Ascending aorta (tissue), 2 donors: ENCODE data around the gene FKBP7. TPM values are rescaled to one million over a fixed set of nuclear protein-coding genes. Genes with fewer than 3 reads are reported as not detected.

ENCODE experiments used
- DNase-seq, 2 donors: peaks; one replicate each; pipeline ENCODE4 v3.0.0-alpha.2; 2019; ENCODE audit warnings: low spot score in 2 of 2
- H3K27ac ChIP-seq, 2 donors: fragments of 200-600 bp; sonication (generic); one replicate each; pipeline ENCODE4 v1.5.1; 2016 to 2017; ENCODE audit warnings: mild to moderate bottlenecking in 1 of 2
- H3K27me3 ChIP-seq: fragments of 200-600 bp; sonication (generic); one replicate; pipeline ENCODE4 v1.5.1; 2017
- H3K36me3 ChIP-seq, 2 donors: fragments of 200-600 bp; sonication (generic); one replicate each; pipeline ENCODE4 v1.5.1; 2016
- H3K4me1 ChIP-seq, 2 donors: fragments of 200-600 bp; sonication (generic); one replicate each; pipeline ENCODE4 v1.5.1; 2016 to 2017; ENCODE audit warnings: mild to moderate bottlenecking in 1 of 2
- H3K4me3 ChIP-seq, 2 donors: fragments of 200-600 bp; sonication (generic); one replicate each; pipeline ENCODE4 v1.5.1; 2016 to 2017; ENCODE audit warnings: mild to moderate bottlenecking in 1 of 2
- H3K9me3 ChIP-seq, 2 donors: fragments of 200-600 bp; sonication (generic); one replicate each; pipeline ENCODE4 v1.5.1; 2016
- intact Hi-C: fragments of 100-400 bp; cut with DNase I; formaldehyde crosslinking; loops from one replicate; pipeline ENCODE4 v1.15.1; 2023
- total RNA-seq: library from RNA; depleted of rRNA; stranded (reverse); fragments of >200 nt; gene quantifications from one replicate; pipeline ENCODE4 v1.1.0, GENCODE V29; 2016
- TF ChIP-seq, protein P1 (sequence below), 3 experiments: fragments of 200-600 bp in 2 of 3; fragments of 450-650 bp in 1 of 3; sonication (generic) in 2 of 3; IDR thresholded peaks; one replicate each; pipeline ENCODE4 v1.5.1; 2016 to 2019; ENCODE audit warnings: antibody characterized with exemption in 3 of 3, mild to moderate bottlenecking in 1 of 3, moderate library complexity in 1 of 3

FKBP7 gene
- total RNA-seq, 1 donor from 2014 or later, result 7.7 TPM

DNA sequence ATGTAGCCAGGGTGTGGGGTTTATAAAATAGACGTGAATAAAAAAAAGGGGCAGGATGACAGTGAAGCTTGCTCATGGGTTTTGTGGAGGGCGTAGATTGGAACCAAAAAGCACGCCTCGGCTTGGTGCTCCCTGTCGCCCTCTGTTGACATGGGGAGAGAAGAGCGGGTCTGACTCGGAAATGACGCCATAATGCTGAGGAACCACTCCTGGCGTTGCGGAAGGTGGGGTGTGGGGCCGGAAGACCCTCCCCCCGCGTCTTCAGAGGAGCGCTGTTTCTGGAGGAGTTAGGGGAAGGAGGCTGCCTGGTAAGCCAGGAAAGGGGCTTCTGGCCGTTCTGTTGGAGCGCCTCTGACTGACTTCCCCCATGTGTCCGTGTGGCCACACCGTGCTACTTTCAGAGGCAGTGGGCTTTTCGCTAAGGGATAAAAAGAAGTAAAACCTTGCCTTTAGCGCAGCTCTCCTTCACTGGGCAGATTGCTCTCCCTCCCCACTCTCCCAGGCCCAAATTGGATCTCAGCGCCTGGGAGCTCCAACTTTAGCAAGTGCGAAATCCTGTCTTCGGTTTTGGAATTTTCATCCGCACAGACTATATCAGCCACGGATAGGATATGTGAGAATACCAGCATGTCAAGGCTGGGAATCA, 44.7 kb upstream of the FKBP7 start:
- peak; percentile 55 to 92 for DNase-seq
- intact Hi-C loops, result loop anchor here (1.0 to 5.0 kb wide), 2 partner anchors 41 to 72 kb away; partner anchors contain the start of genes PJVK, PLEKHA3 and PRKRA
- Histone ChIP-seq H3K4me3 (peak overlapping the region; percentile 67 to 76), H3K27ac (peak overlapping the region; percentile 60 to 71), H3K4me1 (peaks cover 0 to 6% of the 10 kb centered on the region in 2 donors), H3K36me3 (peaks cover 0 to 10% of the 10 kb centered on the region in 2 donors), H3K27me3 (no peaks in the 10 kb centered on the region), H3K9me3 (no peaks in the 10 kb centered on the region)
- TF ChIP-seq, protein P1, sequence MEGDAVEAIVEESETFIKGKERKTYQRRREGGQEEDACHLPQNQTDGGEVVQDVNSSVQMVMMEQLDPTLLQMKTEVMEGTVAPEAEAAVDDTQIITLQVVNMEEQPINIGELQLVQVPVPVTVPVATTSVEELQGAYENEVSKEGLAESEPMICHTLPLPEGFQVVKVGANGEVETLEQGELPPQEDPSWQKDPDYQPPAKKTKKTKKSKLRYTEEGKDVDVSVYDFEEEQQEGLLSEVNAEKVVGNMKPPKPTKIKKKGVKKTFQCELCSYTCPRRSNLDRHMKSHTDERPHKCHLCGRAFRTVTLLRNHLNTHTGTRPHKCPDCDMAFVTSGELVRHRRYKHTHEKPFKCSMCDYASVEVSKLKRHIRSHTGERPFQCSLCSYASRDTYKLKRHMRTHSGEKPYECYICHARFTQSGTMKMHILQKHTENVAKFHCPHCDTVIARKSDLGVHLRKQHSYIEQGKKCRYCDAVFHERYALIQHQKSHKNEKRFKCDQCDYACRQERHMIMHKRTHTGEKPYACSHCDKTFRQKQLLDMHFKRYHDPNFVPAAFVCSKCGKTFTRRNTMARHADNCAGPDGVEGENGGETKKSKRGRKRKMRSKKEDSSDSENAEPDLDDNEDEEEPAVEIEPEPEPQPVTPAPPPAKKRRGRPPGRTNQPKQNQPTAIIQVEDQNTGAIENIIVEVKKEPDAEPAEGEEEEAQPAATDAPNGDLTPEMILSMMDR (IDR thresholded peaks at IDR 0.05), result peak; percentile 59 to 82 (median 74)

- H3K27me3 ChIP-seq, result no peaks in the 10 kb centered on the region
- no peak overlapping the region for H3K4me3 ChIP-seq
- no peaks in the 10 kb centered on the region for H3K9me3 ChIP-seq
- DNase-seq, result no peak
- H3K36me3 ChIP-seq, result peaks cover 0 to 16% of the 10 kb centered on the region in 2 donors
- intact Hi-C loops, result loop anchor here (5.0 kb wide), 1 partner anchor 39 kb away; the partner anchor contains the start of gene PLEKHA3
- peaks cover 0 to 6% of the 10 kb centered on the region in 2 donors for H3K4me1 ChIP-seq
- TF ChIP-seq, protein P1 (IDR thresholded peaks at IDR 0.05), result no peak
- no peak overlapping the region for H3K27ac ChIP-seq
These were observed 43.1 kb upstream of the FKBP7 start for GRCh38 chr2:178521304-178522150.

DNA sequence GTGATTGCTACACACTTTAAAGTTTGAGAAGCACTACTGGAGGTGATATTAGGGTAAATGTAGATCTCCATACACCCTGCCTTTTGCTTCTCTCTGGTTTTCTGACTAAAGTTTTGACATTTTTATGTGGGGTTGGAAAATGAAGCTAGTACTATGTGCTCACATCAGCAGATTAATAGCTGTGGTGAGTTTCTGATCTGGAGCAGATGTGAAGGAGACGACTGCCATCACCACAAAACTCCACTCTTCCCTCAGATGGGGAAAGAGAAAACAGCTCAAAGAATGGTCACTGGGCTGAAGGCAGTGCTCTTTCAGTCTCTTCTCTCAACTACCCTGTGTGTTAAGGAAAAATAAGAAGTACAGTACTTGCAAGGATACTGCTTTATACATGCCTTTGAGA, 39.1 kb upstream of the FKBP7 start:
- Histone ChIP-seq H3K4me1 (no peaks in the 10 kb centered on the region), H3K4me3 (no peak overlapping the region), H3K36me3 (peaks cover 0 to 25% of the 10 kb centered on the region in 2 donors), H3K27ac (no peak overlapping the region), H3K9me3 (no peaks in the 10 kb centered on the region), H3K27me3 (no peaks in the 10 kb centered on the region)
- TF ChIP-seq, protein P1 (IDR thresholded peaks at IDR 0.05), result no peak
- intact Hi-C loops, result no loop called here
- no peak for DNase-seq

- Histone ChIP-seq H3K36me3 (peaks cover 3 to 37% of the 10 kb centered on the region in 2 donors), H3K27me3 (no peaks in the 10 kb centered on the region), H3K4me3 (no peak overlapping the region), H3K4me1 (no peaks in the 10 kb centered on the region), H3K9me3 (no peaks in the 10 kb centered on the region), H3K27ac (no peak overlapping the region)
- intact Hi-C loops, result no loop called here
- no peak for DNase-seq
- TF ChIP-seq, protein P1 (IDR thresholded peaks at IDR 0.05), result no peak
These were observed 36.3 kb upstream of the FKBP7 start for GRCh38 chr2:178514664-178515063.

- intact Hi-C loops, result no loop called here
- Histone ChIP-seq H3K4me1 (no peaks in the 10 kb centered on the region), H3K9me3 (no peaks in the 10 kb centered on the region), H3K27me3 (no peaks in the 10 kb centered on the region), H3K36me3 (peaks cover 3 to 35% of the 10 kb centered on the region in 2 donors), H3K27ac (no peak overlapping the region), H3K4me3 (no peak overlapping the region)
- DNase-seq, result no peak
- TF ChIP-seq, protein P1 (IDR thresholded peaks at IDR 0.05), result no peak
These were observed 35.5 kb upstream of the FKBP7 start for GRCh38 chr2:178513876-178514275.
